ENCODE measurements around the gene WFDC1. TPM values are rescaled to one million over a fixed set of nuclear protein-coding genes. Genes with fewer than 3 reads are reported as not detected.

WFDC1 gene
- total and polyA plus RNA-seq, 2 of the 4 experiments (the other 2 are of a cell fraction): 4.7 to 6.8 TPM

GRCh38 chr16:84330685-84331050 lies 36.0 kb downstream of the WFDC1 start:
- intact Hi-C loops (cut with micrococcal nuclease) (no loop called here), in situ Hi-C loops (cut with MboI; ENCODE audit: low sequenced_read_pairs) (no loop called here), dilution Hi-C loops (cut with HindIII; ENCODE audit: low sequenced_read_pairs, unreplicated experiment) (no loop called here)
- Histone ChIP-seq H2AK9ac (replicated peaks; ENCODE audit: low read depth, low read length, poor library complexity) (no peak overlapping the region), H3K9me3 (ENCODE audit: control insufficient read depth, insufficient read depth, low read length) (no peaks in the 10 kb centered on the region; the same call in 1 of the 2 replicates), H2AK5ac (ENCODE audit: low read depth, low read length) (no peak overlapping the region), H2BK120ac (ENCODE audit: low read depth, low read length) (no peak overlapping the region), H4K8ac (ENCODE audit: low read depth in 2 of 2, low read length in 2 of 2) (no peak overlapping the region), H3K36me3 (ENCODE audit: control insufficient read depth, insufficient read depth, low read length) (peaks cover 29% of the 10 kb centered on the region), H4K91ac (ENCODE audit: insufficient read depth, low read depth, low read length) (no peak overlapping the region), H3K18ac (ENCODE audit: low read depth, low read length) (no peak overlapping the region), H3K23ac (ENCODE audit: low read depth, low read length) (no peak overlapping the region), H3K4me3 (ENCODE audit: insufficient read depth, low read depth, low read length) (no peak overlapping the region), H3K4ac (ENCODE audit: low read depth, low read length) (no peak overlapping the region), H3K9ac (ENCODE audit: low read depth, low read length) (no peak overlapping the region), H3K9me1 (ENCODE audit: insufficient read depth, low read length) (no peaks in the 10 kb centered on the region), H3K4me1 (ENCODE audit: control insufficient read depth, insufficient read depth, low read length) (no peaks in the 10 kb centered on the region), H3K27me3 (ENCODE audit: control insufficient read depth, insufficient read depth, low read length) (no peaks in the 10 kb centered on the region), H3K14ac (replicated peaks; ENCODE audit: low read depth, low read length) (no peak overlapping the region), H3K79me1 (ENCODE audit: low read depth in 1 of 2, low read length in 2 of 2) (no peaks in the 10 kb centered on the region), H2BK5ac (ENCODE audit: low read depth, low read length, poor library complexity, severe bottlenecking) (no peak overlapping the region), H2AFZ (replicated peaks; ENCODE audit: low read length, poor library complexity) (no peak overlapping the region), H4K5ac (ENCODE audit: low read depth, low read length) (no peak overlapping the region), H3K4me2 (ENCODE audit: low read depth, low read length) (no peak overlapping the region), H3K56ac (ENCODE audit: extremely low read depth, insufficient read depth, low read length) (no peak overlapping the region), H3K27ac (ENCODE audit: insufficient read depth, low read length) (no peak overlapping the region), H2BK15ac (ENCODE audit: low read depth, low read length) (no peak overlapping the region), H4K20me1 (ENCODE audit: insufficient read depth, low read length) (0 out of 2 replicates have a peak, but pooled peaks cover 3% of the 10 kb centered on the region), H2BK20ac (ENCODE audit: low read depth, low read length) (no peak overlapping the region)
- WGBS, 2 experiments (ENCODE audit: extremely low coverage in 2 of 2, insufficient read length in 1 of 2): 87% methylated on average over 3 of the region's 5 CpGs; no CpG with 5 or more reads in 1 of the 2 experiments
- TF ChIP-seq CEBPB (IDR thresholded peaks at IDR 0.05; ENCODE audit: low read depth, low read length) (no peak), CHD1 (IDR thresholded peaks at IDR 0.05; ENCODE audit: low read depth, low read length) (no peak), POLR2A (IDR thresholded peaks at IDR 0.05; ENCODE audit: low read depth, low read length) (no peak), ELK1 (IDR thresholded peaks at IDR 0.05; ENCODE audit: borderline replicate concordance, low read depth, low read length) (no peak), MAFK (IDR thresholded peaks at IDR 0.05; ENCODE audit: low read depth, low read length) (no peak), RCOR1 (IDR thresholded peaks at IDR 0.05; ENCODE audit: insufficient replicate concordance, low read length) (no peak), MAZ (IDR thresholded peaks at IDR 0.05; ENCODE audit: borderline replicate concordance, low read depth, low read length) (no peak)
- ATAC-seq (ENCODE audit: low read depth) (no peak), DNase-seq (no peak)
- BruUV-seq (replicated peaks): no TSS peak
- ChIA-PET CTCF (no interaction called here), POLR2A (ENCODE audit: unreplicated experiment) (no interaction called here)

Data from IMR-90 (cell line).